Inferior parietal cortex (tissue), 1 donor: ENCODE data around the gene WASF1.
"Not testable (repeated sequence)": the region's sequence is repeated elsewhere in the genome, so short reads cannot be mapped to it uniquely, and the experiment has no call there.

Experiments
- DNase-seq: peaks from one replicate; pipeline ENCODE4 v3.0.0-alpha.2; 2016; ENCODE audit errors: extremely low spot score

Gene WASF1

GRCh38 chr6:110173506-110174132, 5.9 kb downstream of the WASF1 start:
- no peak for DNase-seq

DNA sequence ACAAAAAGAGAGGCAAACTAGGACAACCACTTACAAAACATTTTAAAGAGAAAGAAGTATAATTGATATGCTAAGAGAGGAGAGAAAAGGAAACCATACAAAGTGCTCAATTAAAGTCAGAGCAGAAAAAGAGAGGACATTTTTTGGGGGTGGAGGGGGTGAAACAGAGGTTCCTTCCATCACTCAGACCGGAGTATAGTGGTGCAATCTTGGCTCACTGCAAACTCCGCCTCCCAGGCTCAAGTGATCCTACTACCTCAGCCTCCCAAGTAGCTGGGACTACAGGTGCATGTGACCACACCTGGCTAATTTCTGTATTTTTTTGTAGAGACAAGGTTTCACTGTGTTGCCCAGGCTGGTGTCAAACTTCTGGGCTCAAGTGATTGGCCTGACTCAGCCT, 9.4 kb downstream of the WASF1 start:
- no peak for DNase-seq

- DNase-seq = no peak
Measured at GRCh38 chr6:110158479-110158878, 21.0 kb downstream of the WASF1 start.

DNA sequence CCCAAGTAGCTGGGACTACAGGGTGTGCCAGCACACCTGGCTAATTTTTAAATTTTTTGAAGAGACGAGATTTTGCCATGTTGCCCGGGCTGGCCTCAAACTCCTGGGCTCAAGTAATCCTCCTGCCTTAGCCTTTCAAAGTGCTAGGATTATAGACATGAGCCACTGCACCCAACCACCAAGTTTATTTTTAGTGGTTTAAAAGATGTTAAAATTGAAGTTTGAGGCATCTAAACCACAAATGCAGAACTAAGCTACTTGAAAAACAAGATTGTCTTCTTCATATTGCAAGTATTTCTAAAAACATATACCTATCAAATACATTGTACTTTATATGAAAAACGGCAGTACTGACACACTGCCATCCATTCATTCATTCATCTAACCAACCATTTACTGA, 31.6 kb downstream of the WASF1 start:
- no peak for DNase-seq

DNA sequence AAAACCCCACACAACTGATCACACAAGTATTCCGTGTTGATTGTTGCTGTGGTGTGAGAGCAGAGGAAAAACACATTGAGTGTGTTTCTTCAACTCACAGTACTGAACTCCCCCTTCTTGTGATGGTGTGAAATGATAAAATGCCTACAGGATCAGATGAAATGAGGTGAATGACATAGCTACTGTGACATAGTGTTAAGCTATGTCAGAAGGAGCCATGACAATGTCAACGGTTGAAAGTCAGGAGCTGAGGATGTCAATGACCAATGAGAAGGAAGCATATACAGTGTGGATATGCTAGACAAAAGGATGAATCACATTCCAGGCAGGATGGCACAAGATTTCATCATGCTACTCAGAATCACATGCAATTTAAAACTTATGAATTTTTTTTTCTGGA, 38.8 kb downstream of the WASF1 start:
- DNase-seq = no peak

GRCh38 chr6:110139052-110139451, 40.4 kb downstream of the WASF1 start:
- no peak for DNase-seq

GRCh38 chr6:110137924-110138887, 41.3 kb downstream of the WASF1 start:
- DNase-seq = no peak

- DNase-seq = no peak
Measured at GRCh38 chr6:110130362-110130761, 49.1 kb downstream of the WASF1 start.

- no peak for DNase-seq
Measured at GRCh38 chr6:110128418-110128817, 51.1 kb downstream of the WASF1 start.

DNA sequence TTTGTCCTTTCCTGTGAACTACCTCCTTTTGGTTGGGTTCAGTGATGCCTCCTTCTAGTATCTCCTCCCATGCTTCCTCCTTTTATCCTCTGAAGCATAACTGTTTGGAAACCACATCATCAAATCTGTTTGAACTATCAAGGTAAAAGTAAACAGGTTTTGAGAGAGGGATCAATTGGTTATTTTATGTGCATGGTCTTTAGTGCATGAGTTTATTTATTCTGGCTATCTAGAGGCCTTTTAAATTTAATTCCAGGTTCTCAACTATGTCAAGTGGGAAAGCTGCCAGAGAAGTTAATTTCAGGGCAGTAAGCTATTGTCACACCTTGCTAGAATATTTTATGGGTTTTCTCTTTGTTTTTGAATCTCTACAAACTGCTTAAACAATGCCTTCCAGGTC, 54.1 kb downstream of the WASF1 start:
- DNase-seq = no peak

DNA sequence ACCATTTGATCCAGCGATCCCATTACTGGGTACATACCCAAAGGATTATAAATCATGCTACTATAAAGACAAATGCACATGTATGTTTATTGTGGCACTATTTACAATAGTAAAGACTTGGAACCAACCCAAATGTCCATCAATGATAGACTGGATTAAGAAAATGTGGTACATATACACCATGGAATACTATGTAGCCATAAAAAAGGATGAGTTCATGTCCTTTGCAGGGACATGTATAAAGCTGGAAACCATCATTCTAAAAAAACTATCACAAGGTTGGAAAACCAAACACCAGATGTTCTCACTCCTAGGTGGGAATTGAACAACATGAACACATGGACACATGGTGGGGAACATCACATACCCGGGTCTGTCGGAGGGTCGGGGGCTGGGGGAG, 57.8 kb downstream of the WASF1 start:
- DNase-seq = not testable (repeated sequence)

DNA sequence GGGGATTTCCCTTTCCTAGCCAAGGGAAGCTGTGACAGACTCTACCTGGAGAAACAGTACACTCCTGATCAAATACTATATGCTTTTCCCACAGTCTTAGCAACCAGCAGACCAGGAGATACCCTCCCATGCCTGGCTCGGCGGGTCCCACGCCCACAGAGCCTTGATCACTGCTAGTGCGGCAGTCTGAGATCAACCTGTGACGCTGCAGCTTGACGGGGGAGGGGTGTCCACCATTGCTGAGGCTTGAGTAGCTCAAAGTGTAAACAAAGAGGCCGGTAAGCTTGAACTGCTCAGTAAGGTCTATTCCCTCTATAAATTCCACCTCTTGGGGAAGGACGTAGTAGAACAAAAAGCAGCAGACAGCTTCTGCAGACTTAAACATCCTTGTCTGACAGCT, 63.2 kb downstream of the WASF1 start:
- DNase-seq = no peak

DNA sequence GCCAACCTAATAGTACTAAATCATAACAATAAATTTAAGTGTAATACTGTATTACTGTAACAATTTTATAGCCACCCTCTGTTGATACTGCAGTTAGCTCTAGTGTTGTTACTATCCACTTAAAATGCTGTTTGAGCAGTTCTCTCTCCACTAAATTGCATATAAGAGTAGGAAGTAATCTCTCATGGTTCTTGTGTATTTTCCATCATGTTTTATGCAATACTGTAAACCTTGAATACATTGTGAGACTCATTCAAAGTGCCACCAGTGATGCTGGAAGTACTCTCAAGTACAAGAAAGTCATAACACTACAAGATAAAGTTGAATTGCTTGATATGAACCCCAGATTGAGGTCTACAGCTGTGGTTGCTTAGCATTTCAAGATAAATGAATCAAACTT, 65.5 kb downstream of the WASF1 start:
- no peak for DNase-seq

GRCh38 chr6:110105296-110105695, 74.2 kb downstream of the WASF1 start:
- DNase-seq = no peak

DNA sequence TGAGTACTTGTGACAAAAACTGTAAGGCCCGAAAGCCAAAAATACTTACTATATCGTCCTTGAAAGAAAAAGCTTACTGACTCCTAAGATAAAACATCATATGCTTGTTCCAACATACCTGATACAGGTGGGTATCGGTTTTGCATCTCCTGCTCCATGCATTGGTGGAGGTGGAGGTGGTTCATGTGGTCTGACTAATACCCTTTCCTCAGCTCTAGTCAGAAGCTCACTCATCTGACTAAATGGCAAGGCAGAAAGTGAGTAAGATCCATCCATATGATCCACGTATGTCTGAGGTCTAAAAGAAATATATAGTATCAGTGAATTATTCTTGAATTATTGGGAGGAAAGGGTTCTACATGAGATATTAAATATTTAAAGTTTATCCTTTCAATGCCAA, 76.2 kb downstream of the WASF1 start:
- no peak for DNase-seq

DNA sequence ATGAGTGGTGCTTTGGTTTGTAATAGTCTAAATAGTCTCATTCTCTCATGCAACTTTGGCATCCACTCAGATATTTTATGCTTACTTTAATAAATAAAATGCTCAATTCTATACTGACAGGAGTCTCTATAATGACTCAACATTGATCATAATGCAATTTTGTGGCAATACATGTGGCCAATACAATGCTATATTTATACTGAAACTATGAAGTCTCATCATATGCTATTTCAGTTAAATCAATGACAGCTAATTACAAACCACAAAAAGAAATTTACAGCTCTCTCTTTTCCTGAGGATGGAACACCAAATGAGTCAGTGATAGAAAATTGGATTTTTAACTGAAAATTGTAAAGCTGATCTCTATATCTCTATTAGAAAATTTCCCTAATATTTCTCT, 77.1 kb downstream of the WASF1 start:
- no peak for DNase-seq

DNA sequence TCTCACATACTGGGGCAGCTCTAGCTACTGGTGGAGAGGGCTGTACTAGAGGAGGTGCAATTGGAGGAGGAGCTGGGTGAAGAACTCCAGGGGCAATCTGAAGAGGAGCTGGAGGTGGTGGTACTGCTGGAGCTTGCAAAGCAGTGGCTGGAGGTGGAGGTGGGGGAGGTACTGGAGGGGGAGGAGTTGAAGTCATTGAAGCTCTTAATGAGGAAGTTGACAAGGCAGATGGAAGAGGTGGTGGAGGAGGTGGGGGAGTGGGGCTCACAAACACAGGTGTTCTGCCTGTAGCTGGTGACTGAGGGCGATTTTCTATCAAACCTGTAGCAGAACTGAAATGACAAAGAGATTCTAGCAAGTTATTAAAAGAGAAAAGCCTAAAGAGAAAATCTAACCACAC, 77.6 kb downstream of the WASF1 start:
- DNase-seq = no peak

DNA sequence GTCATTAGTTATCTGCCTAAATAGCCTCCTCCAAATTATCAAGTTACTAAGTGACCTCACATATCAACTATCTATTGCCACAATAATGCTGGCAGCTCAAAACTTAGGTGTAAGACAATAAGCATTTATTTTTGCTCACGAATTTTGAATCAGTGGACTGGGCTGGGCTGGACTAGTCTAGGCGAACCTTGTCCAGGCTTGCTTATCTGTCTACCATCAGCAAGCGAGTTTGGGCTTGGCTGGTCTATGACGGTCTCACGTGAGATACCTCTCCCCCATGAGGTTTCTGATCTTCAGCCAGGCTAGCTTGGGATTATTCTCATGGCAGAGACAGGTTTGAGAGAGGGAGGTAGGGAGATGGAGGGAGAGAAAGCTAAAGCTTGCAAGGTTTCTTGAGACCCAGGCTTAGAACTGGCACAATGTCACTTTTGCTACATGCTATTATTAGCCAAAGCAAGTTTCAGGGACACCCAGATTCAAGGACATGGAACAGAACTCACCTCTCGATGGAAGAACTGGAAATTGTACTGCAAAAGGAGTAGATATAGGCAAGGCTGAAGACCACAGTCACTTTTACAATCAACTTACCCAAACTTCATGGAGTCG, 80.9 kb downstream of the WASF1 start:
- DNase-seq = no peak

GRCh38 chr6:110097443-110097842, 82.0 kb downstream of the WASF1 start:
- DNase-seq = no peak

GRCh38 chr6:110095935-110096334, 83.5 kb downstream of the WASF1 start:
- no peak for DNase-seq

DNA sequence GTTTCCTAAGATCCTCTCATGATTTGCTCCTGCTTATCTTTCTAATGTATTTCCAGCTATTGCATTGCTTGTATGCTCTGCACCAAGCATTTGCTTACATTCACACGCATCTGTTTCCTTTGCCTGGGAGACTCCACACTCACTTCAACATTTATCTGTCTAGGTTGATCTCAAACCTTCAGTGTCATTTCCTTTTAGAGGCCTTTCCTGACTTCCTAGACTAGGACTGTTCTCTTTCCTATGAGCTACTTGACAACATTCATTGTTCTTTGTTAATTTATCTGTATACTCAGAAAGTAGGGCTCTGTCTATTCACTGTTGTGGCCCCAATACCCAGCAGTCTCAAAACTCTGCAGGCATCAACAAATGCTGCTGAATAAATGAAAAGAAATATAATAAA, 84.4 kb downstream of the WASF1 start:
- no peak for DNase-seq

DNA sequence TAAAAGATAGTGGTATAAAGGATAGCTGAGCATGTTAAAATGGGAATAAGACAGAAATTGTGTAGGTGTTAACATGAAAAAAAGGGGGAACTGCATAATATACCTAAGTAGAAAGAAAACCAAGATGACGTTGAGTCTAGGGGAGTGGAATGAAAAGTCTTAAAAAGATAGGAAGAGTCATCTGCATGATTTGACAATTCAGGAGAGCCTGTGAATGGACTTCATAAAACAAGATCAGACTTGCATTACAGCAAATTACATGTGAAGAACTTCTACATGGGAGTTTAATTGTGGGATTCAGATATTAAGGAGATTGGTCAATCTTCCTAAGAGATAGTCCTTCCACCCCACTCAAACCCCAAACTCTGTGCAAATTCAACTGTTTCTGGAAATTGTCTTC, 85.5 kb downstream of the WASF1 start:
- no peak for DNase-seq

- DNase-seq = no peak
Measured at GRCh38 chr6:110090876-110091275, 88.6 kb downstream of the WASF1 start.
